ENCODE results near the gene NGDN.
"Not testable (repeated sequence)": the region's sequence is repeated elsewhere in the genome, so short reads cannot be mapped to it uniquely, and the experiment has no call there.

Gene NGDN

GRCh38 chr14:23469127-23469905 is at the start of gene NGDN:
TSS of gene NGDN (plus strand) at chr14:23469703. CDS start at chr14:23469716, 13 bp downstream.
- DNase-seq: peak; percentile 99

GRCh38 chr14:23421594-23421993 is 47.9 kb upstream of the NGDN start:
- DNase-seq: no peak

- DNase-seq: no peak
These were observed 45.8 kb upstream of the NGDN start for GRCh38 chr14:23423657-23424056.

GRCh38 chr14:23425169-23425568 is 44.3 kb upstream of the NGDN start:
- DNase-seq: no peak

- not testable (repeated sequence) for DNase-seq
These were observed 43.7 kb upstream of the NGDN start for GRCh38 chr14:23425798-23426197.

- DNase-seq: no peak
These were observed 40.6 kb upstream of the NGDN start for GRCh38 chr14:23428686-23429495.

- DNase-seq: no peak
These were observed 39.3 kb upstream of the NGDN start for GRCh38 chr14:23430016-23430722.

- no peak for DNase-seq
These were observed 38.8 kb upstream of the NGDN start for GRCh38 chr14:23430723-23431085.

GRCh38 chr14:23431486-23431885 is 38.0 kb upstream of the NGDN start:
- DNase-seq: no peak

- DNase-seq: no peak
These were observed 37.2 kb upstream of the NGDN start for GRCh38 chr14:23432102-23432925.

GRCh38 chr14:23432946-23433345 is 36.6 kb upstream of the NGDN start:
- no peak for DNase-seq

- no peak for DNase-seq
These were observed 36.0 kb upstream of the NGDN start for GRCh38 chr14:23433457-23433856.

GRCh38 chr14:23434488-23435222 is 34.8 kb upstream of the NGDN start:
- DNase-seq: no peak

- DNase-seq: no peak
These were observed 33.8 kb upstream of the NGDN start, which contains the start of gene MYH7 for GRCh38 chr14:23435543-23436326. TSS of gene MYH7 (minus strand) at chr14:23435660. CDS start at chr14:23433732, 1,928 bp downstream.

- no peak for DNase-seq
These were observed 33.0 kb upstream of the NGDN start for GRCh38 chr14:23436327-23437132.

- no peak for DNase-seq
These were observed 32.1 kb upstream of the NGDN start for GRCh38 chr14:23437133-23438100.

- no peak for DNase-seq
These were observed 31.2 kb upstream of the NGDN start for GRCh38 chr14:23438101-23438971.

All from NCI-H1436 (cell line).